GM12874 (cell line): ENCODE measurements around the gene OR2T33.

ENCODE experiments used
- TF ChIP-seq, protein P1 (sequence below): IDR thresholded peaks from 2 replicates; pipeline ENCODE4 v1.5.1; 2011; ENCODE audit warnings: low read depth, mild to moderate bottlenecking, control low read depth, low read length, moderate library complexity; ENCODE audit not compliant: insufficient read depth

Gene OR2T33

DNA sequence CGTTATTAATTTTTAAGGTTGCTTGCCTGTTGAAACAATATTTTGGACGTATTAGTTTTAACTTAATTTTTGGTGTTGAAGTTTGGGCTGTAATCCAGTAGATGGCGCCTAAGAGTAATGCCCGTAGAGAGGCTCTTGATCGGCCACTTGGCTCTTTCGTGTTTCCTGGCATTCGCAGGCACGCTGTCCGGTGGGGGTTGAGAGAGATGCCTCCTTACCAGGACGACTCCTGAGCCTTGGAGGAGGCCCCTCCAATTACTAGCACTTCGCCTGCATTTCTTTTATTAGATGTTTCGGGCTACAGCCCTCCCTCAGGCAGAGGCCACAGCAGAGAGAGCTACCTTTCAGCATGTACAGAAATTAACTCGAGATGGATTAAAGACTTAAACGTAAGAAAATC, 34.6 kb downstream of the OR2T33 start:
- TF ChIP-seq, protein P1, sequence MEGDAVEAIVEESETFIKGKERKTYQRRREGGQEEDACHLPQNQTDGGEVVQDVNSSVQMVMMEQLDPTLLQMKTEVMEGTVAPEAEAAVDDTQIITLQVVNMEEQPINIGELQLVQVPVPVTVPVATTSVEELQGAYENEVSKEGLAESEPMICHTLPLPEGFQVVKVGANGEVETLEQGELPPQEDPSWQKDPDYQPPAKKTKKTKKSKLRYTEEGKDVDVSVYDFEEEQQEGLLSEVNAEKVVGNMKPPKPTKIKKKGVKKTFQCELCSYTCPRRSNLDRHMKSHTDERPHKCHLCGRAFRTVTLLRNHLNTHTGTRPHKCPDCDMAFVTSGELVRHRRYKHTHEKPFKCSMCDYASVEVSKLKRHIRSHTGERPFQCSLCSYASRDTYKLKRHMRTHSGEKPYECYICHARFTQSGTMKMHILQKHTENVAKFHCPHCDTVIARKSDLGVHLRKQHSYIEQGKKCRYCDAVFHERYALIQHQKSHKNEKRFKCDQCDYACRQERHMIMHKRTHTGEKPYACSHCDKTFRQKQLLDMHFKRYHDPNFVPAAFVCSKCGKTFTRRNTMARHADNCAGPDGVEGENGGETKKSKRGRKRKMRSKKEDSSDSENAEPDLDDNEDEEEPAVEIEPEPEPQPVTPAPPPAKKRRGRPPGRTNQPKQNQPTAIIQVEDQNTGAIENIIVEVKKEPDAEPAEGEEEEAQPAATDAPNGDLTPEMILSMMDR: peak; percentile 79

DNA sequence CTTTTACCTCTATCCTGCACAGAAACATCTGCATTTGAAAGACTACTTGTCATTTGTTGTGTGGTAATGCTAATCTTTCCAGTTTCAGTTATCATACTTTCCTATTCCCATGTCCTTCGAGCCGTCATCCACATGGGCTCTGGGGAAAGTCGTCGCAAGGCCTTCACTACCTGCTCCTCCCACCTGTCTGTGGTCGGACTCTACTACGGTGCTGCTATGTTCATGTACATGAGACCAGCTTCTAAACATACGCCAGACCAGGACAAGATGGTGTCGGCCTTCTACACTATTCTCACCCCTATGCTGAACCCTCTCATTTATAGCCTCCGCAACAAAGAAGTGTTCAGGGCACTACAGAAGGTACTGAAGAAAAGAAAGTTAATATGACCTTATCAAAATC, 38.3 kb downstream of the OR2T33 start:
- TF ChIP-seq, protein P1: no peak

DNA sequence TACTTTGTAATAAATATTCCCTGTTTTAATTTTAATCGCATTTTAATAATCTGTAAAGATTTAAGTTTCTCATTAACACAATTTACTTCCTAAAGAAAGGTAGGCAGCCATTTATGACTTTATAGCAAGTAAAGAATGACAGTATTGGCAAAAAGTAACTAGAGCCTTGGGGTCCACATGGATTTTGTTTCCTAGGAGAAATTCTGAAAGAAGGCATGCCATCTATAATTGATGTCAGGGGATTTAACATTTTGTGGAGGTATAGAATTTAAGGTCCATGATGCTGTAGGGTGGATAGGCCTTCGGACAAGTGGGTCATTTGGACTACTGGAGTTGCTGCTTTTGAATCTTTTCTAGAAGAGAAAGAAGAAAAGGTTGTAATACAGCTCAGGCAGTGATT, 46.7 kb downstream of the OR2T33 start, which contains the start of gene OR2M4:
TSS of gene OR2M4 (plus strand) at position 301 of the 400 bp plus-strand sequence. CDS start 7,512 bp downstream, outside the sequence.
- TF ChIP-seq, protein P1: no peak

DNA sequence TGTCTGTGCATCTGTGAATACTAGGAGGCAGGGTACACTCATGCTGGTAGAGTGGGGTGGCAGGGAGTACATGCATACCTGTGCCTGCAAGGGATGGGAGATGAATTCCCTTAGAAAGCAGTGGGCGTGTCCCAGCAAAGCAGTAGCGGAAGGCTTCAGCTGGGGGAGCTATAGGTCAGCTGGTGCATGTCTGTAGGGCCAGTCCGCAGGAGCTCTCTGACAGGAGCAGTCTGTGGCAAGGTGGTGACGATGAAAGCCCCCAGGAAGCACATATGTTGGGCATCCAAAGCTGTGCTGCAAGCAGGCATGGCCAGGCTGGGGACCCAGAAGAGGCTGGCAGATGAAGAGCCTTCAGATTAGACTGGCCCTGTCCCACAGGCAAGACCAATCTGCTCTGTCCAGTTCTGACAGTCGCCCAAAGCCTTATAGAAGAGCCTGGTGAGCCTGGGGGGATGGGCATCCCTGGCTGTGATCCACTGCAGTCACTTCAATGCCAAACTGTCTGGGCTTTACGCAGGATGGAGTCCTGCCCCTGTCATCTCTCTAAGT, 48.3 kb downstream of the OR2T33 start:
- TF ChIP-seq, protein P1: no peak

DNA sequence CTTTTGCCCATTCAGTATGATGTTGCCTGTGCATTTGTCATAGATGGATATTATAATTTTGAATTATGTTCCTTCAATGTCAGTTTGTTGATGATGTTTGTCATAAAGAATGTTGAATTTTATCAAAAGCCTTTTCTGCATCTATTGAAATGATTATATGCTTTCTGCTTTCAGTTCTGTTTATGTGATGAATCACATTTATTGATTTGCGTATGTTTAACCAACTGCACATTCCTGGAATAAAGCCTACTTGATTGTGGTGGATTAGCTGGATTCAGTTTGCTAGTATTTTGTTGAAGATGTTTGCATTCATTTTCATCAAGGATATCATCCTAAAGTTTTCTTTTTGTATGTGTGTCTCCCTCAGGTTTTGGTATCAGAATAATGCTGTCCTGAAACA, 52.2 kb downstream of the OR2T33 start:
- TF ChIP-seq, protein P1: no peak
